ENCODE results near the gene ICE2. TPM values are rescaled to one million over a fixed set of nuclear protein-coding genes. Genes with fewer than 3 reads are reported as not detected.

The ICE2 gene
- total RNA-seq, 4 donors from 2014 or later = 5.8 to 19.0 (median 14.3) TPM

DNA sequence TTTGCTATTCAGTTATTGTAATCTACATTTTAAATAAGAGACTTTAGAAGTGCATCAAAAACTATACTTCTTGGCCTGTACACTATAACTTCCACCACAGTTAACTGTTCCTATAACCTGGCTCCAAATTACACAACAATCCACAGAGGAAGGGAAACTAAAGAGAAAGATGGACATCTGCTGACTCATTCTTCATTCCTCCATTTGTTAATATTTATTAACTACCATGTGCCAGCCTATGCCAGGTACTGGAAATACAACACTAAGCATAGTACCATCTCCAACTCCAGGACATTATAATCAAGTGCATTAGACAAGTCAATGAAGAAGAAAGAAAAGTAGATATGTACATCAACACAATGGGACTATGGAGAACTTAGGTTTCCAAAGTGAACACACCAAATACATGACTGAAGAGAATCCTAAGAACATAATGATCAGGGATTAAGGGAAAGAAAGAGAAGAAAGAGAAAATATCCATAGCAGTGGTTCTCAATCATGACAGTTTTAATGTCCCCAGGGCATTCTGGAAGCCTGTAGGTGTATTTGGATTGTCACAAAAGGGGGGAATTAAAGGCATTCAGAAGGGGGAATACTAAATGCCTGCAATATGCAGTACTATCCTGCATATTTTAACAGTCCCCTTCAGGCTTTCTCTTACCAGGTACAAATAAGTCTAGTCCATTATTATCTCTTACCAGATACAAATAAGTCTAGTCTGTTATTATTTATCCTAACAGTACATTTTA is 8.9 kb downstream of the ICE2 start:
- no peak for DNase-seq
- no peak for TF ChIP-seq POLR2A (IDR thresholded peaks at IDR 0.05)
- TF ChIP-seq, protein P1, sequence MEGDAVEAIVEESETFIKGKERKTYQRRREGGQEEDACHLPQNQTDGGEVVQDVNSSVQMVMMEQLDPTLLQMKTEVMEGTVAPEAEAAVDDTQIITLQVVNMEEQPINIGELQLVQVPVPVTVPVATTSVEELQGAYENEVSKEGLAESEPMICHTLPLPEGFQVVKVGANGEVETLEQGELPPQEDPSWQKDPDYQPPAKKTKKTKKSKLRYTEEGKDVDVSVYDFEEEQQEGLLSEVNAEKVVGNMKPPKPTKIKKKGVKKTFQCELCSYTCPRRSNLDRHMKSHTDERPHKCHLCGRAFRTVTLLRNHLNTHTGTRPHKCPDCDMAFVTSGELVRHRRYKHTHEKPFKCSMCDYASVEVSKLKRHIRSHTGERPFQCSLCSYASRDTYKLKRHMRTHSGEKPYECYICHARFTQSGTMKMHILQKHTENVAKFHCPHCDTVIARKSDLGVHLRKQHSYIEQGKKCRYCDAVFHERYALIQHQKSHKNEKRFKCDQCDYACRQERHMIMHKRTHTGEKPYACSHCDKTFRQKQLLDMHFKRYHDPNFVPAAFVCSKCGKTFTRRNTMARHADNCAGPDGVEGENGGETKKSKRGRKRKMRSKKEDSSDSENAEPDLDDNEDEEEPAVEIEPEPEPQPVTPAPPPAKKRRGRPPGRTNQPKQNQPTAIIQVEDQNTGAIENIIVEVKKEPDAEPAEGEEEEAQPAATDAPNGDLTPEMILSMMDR (IDR thresholded peaks at IDR 0.05 in 4 of 5, conservative IDR thresholded peaks at IDR 0.05 in 1 of 5) = no peak
- Histone ChIP-seq H3K4me3 (no peak overlapping the region), H3K27me3 (no peaks in the 10 kb centered on the region), H3K4me1 (peaks cover 13 to 24% of the 10 kb centered on the region in 2 donors), H3K9me3 (no peaks in the 10 kb centered on the region), H3K36me3 (peaks cover 0 to 45% of the 10 kb centered on the region in 2 donors), H3K27ac (peak overlapping the region; percentile 2 to 41 (median 20))
- in situ Hi-C loops (cut with MboI; ENCODE audit: low sequenced_read_pairs in 4 of 4) (loop anchor here in 1 of 4 donors (25.0 kb wide), 1 partner anchor 783 kb away; the partner anchor contains the start of gene BNIP2), intact Hi-C loops (cut with DNase I; ENCODE audit: low total_unique reads) (no loop called here)
- ATAC-seq = no peak

DNA sequence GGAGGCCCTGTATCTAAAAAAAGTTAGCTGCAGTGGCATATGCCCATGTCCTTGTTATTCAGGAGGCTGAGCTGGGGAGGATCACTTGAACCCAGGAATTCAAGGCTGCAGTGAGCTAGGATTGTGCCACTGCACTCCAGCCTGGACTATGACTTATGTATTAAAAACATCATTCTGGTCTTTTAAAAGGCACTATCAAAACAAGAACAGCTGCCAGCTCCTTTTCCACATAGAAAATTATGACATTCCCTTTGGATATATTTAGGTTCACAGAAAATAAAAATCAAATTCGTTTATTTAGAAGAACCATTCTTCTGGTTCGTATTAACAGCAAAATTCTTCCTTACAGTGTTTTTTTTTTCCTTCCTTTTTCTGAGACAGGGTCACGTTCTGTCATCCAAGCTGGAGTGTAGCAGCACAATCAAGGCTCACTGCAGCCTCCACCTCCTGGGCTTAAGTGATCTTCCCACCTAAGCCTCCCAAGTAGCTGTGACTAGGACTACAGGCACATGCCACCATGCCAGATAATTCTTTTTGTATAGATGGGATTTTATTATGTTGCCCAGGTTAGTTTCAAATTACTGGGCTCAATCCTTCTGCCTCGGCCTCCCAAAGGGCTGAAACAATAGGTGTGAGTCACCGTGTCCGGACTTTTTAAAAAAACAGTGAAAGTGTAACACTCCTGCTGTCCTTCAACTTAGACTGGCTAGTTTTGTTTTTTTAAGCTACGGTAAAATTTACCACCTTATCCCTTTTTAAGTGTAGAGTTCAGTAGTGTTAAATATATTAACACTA is 13.9 kb downstream of the ICE2 start:
- no peak overlapping the region for H3K27ac ChIP-seq
- DNase-seq (no peak), ATAC-seq (no peak)
- H3K4me1 ChIP-seq = peaks cover 4 to 8% of the 10 kb centered on the region in 2 donors
- in situ Hi-C loops (cut with MboI; ENCODE audit: low sequenced_read_pairs in 4 of 4) = loop anchor here in 1 of 4 donors (25.0 kb wide), 1 partner anchor 778 kb away; the partner anchor contains the start of gene BNIP2
- no peaks in the 10 kb centered on the region for H3K9me3 ChIP-seq
- TF ChIP-seq POLR2A (IDR thresholded peaks at IDR 0.05) = no peak
- TF ChIP-seq, protein P1 (IDR thresholded peaks at IDR 0.05 in 4 of 5, conservative IDR thresholded peaks at IDR 0.05 in 1 of 5) = no peak
- peaks cover 0 to 41% of the 10 kb centered on the region in 2 donors for H3K36me3 ChIP-seq
- H3K27me3 ChIP-seq = no peaks in the 10 kb centered on the region
- intact Hi-C loops (cut with DNase I; ENCODE audit: low total_unique reads) = no loop called here
- H3K4me3 ChIP-seq = no peak overlapping the region

DNA sequence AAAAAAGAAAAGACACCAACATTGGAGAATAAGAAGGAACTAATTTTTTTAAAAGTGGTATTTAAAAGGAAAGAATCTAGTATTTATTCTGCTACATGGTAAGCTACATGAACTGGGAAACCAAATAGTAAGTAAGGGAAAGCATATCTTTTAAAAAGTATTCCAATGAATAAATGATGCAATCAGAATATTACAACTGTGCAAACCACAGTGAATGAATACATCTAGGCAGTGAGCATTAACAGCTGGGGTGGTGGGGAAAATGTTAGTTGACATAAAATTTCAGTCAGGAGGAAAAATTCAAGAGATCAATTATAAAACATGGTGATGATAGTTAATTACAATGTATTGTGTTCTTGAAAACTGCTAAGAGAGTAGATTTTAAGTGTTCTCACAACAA is 16.9 kb downstream of the ICE2 start:
- DNase-seq (no peak), ATAC-seq (no peak)
- H3K36me3 ChIP-seq = peaks cover 0 to 25% of the 10 kb centered on the region in 2 donors
- H3K27me3 ChIP-seq = no peaks in the 10 kb centered on the region
- H3K4me1 ChIP-seq = no peaks in the 10 kb centered on the region
- H3K9me3 ChIP-seq = no peaks in the 10 kb centered on the region
- TF ChIP-seq, protein P1 (IDR thresholded peaks at IDR 0.05 in 4 of 5, conservative IDR thresholded peaks at IDR 0.05 in 1 of 5) = no peak
- TF ChIP-seq POLR2A (IDR thresholded peaks at IDR 0.05) = no peak
- no peak overlapping the region for H3K27ac ChIP-seq
- in situ Hi-C loops (cut with MboI; ENCODE audit: low sequenced_read_pairs in 4 of 4) = loop anchor here in 1 of 4 donors (25.0 kb wide), 1 partner anchor 775 kb away; the partner anchor contains the start of gene BNIP2
- intact Hi-C loops (cut with DNase I; ENCODE audit: low total_unique reads) = no loop called here
- no peak overlapping the region for H3K4me3 ChIP-seq

DNA sequence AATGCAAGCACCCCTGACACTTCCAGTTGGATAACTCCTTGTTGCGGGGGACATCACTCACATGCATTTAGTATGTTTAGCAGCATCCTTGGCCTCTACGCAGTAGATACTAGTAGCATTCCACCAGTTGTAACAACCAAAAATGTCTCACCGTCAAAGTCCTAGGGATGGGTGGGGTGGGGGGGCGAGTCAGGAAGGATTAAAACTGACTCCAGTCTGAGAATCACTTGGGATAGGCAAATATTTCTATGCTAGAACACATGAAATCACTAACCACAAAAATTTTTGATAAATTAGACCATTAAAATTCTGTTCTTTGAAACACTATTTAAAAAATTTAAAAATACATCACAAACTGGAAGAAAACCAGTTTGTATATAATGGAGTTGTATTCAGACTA is 18.0 kb downstream of the ICE2 start:
- H3K9me3 ChIP-seq = no peaks in the 10 kb centered on the region
- intact Hi-C loops (cut with DNase I; ENCODE audit: low total_unique reads) = no loop called here
- TF ChIP-seq, protein P1 (IDR thresholded peaks at IDR 0.05 in 4 of 5, conservative IDR thresholded peaks at IDR 0.05 in 1 of 5) = no peak
- TF ChIP-seq POLR2A (IDR thresholded peaks at IDR 0.05) = no peak

More for the DNA sequence above, 18.0 kb downstream of the ICE2 start:
- no peak overlapping the region for H3K4me3 ChIP-seq
- no peaks in the 10 kb centered on the region for H3K4me1 ChIP-seq
- no peak for ATAC-seq
- in situ Hi-C loops (cut with MboI; ENCODE audit: low sequenced_read_pairs in 4 of 4) = loop anchor here in 1 of 4 donors (25.0 kb wide), 1 partner anchor 774 kb away; the partner anchor contains the start of gene BNIP2
- peaks cover 0 to 15% of the 10 kb centered on the region in 2 donors for H3K36me3 ChIP-seq
- H3K27me3 ChIP-seq = no peaks in the 10 kb centered on the region
- H3K27ac ChIP-seq = no peak overlapping the region
- DNase-seq = no peak
